ENCODE results near the gene PTPRCAP.

PTPRCAP gene

GRCh38 chr11:67423891-67424613, 13.4 kb downstream of the PTPRCAP start:
- DNase-seq (ENCODE audit: low read depth), result no peak

DNA sequence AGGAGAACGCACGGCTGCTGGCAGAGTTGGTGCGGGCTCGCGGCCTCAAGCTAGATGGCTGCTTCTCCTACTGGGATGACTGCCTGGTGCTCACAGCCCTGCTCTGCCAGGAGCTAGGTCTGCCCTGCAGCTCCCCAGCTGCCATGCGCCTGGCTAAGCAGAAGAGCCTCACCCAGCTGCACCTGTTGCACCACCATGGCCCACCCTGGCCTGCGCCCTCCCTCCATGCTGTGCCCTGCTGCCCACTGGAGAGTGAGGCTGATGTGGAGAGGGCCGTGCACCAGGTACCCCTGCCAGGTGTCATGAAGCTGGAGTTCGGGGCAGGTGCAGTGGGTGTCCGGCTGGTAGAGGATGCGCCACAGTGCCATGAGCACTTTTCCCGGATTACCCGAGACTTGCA, 14.0 kb downstream of the PTPRCAP start:
- no peak for DNase-seq (ENCODE audit: low read depth)

DNA sequence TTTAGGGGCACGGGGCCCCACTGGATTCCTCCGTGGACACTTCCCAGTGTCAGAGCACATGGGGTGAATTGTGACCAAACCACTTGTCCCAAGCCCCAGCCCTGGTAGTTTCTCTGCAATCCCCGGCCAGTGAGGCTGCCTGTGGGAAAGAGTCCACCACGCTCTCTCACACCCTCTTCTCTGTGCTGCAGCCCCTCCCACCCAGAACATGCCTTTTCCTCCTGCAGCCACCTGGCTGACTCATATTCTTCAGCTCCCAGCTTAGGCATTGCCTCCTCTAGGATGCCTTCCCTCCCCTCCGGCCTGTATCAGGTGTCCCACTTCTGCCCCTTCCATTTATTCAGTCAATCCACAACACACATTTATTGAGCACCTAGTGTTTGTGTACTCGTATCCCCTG, 14.6 kb downstream of the PTPRCAP start:
- DNase-seq (ENCODE audit: low read depth), result no peak

DNA sequence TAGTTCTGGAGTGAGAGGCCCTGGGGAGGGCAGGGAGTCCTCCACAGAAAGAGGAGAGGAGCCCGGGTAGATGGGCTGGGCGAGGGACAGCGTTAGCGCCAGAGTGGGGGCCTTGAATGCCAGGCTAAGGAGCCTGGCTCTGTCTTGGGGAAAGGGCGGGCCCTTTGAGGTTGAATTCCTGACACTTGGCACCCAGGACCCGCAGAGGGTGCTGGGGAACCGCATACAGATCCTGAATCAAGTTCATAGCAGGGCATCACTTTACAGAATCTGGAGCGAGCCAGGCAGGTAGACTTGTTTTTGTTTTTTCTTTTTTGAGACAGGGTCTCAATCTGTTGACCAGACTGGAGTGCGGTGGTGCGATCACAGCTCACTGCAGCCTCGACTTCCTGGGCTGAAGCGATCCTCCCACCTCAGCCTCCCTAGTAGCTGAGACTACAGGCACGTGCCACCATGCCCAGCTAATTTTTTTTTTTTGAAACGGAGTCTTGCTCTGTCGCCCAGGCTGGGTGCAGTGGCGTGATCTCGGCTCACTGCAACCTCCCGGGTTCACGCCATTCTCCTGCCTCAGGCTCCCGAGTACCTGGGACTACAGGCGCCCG, 16.0 kb downstream of the PTPRCAP start:
- DNase-seq (ENCODE audit: low read depth), result no peak

DNA sequence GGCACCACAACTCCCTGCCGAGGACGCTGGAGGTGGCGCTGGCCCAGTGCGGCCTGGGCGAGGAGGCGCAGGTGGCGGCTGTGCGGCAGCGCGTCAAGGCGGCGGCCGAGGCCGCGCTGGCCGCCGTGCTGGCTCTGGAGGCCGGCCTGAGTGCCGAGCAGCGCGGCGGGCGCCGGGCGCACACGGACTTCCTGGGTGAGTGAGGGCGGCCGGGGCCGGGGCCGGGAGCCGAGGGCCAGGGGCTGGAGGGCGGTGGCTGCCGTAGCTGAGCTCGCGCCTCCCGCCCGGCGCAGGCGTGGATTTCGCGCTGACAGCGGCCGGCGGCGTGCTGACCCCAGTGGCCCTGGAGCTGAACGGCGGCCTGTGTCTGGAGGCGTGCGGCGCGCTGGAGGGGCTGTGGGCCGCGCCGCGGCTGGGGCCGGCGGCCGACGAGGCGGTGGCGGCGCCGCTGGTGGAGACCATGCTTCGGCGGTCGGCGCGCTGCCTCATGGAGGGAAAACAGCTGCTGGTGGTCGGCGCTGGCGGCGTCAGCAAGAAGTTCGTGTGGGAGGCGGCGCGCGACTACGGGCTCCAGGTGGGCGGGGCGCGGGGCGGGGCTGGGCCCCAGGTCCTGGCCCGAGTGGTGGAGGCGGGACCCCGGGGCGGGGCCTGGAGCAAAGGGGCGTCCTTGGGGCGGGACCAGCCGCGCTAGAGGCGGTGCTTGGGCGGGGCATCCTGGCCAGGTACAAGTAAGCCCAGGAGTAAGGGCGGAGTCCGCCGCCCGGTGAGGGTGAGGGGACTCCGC, 16.6 kb downstream of the PTPRCAP start:
- DNase-seq (ENCODE audit: low read depth), result no peak

DNA sequence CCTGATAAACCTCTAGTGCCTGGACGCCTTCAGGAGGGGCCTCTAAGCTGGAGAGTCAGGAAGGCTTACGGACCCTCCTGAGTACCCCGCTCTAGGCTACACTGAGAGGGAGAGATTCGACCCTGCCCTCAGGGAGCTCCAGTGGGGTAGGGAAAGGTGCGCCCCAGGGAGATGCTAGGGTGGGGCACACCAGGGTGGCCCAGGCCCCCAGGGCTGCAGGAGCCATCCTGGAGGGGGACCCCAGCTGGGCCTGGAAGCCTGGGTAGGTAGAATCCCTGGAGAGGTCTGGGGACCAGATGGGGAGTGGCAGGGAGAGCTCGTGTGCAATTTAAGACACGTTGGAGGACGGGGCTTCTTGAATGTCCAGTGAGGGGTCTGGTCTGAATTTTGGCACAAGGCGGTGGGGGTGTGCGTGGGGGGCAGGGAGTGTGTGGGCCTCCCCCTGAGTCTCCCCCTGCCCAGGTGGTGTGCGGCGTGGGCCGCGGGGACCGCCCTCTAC, 17.3 kb downstream of the PTPRCAP start:
- DNase-seq (ENCODE audit: low read depth), result no peak

DNA sequence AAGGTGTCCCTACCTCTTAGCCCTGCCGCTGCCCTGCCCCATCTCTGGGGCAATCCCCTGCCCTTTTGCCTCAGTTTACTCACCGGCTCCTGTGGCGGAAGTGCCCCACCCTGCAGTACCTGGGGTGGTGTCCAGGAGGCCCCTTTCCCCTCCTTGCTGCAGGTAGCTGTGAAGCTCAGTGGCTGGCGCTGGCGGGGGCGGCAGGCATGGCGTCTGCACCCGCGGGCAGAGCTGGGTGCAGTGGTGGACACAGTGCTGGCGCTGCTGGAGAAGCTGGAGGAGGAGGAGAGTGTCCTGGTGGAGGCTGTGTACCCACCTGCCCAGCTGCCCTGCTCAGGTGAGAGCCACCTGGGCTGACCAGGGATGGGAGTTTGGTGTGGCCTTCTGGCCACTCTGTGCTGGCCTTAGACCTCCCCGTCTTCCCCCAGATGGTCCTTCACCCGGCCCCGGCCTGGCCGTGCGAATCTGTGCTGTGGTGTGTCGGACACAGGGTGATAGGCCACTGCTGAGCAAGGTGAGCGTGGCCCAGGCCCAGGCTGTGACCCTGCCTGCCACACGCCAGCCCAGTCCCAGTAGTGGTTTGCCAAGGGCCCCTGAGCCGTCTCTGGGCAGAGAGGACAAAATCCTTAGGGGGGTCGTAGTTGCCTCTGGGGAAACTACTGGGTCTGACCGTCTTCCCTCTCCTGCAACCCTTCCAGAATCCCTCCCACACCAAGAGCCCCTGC, 18.0 kb downstream of the PTPRCAP start:
- no peak for DNase-seq (ENCODE audit: low read depth)

GRCh38 chr11:67418476-67419281, 18.8 kb downstream of the PTPRCAP start:
- no peak for DNase-seq (ENCODE audit: low read depth)

DNA sequence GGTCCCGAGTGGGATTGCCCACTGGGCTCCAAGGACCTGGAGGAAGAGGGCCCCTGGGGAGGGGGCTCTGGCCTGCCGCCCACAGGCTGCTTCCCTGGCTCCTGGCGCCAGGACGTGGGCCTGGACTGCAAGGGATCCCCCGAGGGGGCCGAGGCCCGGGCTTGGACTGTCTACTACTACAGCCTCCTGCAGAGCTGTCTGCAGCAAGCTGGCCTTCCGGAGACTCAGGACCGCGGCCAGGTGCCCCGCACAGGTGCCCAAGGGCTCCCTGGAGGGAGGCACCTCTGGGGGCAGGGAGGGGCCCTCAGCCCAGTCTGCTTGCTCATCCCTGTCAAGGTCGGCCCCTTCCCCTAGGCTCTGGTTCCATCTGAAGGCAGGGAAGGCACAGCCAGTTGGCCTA, 20.1 kb downstream of the PTPRCAP start:
- DNase-seq (ENCODE audit: low read depth), result no peak

- DNase-seq (ENCODE audit: low read depth), result no peak
Measured at GRCh38 chr11:67416416-67417335, 20.8 kb downstream of the PTPRCAP start.

- no peak for DNase-seq (ENCODE audit: low read depth)
Measured at GRCh38 chr11:67415501-67416304, 21.8 kb downstream of the PTPRCAP start, which contains the start of gene CARNS1. Gene CARNS1, plus strand, starts transcription at chr11:67415678. Its CDS starts 522 bp downstream, at chr11:67416200.

DNA sequence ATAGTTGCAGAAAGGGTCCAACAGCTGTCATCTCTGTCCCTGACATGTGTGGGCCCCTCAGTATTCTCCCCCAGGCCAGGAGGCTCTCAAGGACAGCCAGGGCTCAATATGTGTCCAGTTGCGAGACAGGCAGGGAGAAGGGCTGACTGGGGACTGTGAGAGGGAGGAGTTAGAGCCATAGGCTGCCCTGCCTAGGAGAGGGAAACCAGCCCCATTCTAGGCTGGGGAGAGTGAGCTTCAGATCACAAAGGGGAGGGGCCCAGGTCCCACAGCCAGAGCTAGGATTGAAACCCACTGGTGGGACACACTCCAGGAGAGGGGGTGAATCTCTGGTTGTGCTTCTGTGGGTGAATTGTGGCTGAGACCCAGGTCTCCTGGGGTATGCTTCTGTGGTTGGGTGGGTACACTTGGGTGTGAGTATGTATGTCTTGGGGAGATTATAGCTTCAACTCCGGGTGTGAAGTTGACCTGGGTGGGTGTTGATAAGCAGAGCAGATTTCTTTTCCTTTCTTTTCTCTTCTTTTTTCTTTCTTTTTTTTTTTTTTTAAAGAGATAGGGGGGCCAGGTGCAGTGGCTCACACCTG, 24.1 kb downstream of the PTPRCAP start:
- DNase-seq (ENCODE audit: low read depth), result no peak

DNA sequence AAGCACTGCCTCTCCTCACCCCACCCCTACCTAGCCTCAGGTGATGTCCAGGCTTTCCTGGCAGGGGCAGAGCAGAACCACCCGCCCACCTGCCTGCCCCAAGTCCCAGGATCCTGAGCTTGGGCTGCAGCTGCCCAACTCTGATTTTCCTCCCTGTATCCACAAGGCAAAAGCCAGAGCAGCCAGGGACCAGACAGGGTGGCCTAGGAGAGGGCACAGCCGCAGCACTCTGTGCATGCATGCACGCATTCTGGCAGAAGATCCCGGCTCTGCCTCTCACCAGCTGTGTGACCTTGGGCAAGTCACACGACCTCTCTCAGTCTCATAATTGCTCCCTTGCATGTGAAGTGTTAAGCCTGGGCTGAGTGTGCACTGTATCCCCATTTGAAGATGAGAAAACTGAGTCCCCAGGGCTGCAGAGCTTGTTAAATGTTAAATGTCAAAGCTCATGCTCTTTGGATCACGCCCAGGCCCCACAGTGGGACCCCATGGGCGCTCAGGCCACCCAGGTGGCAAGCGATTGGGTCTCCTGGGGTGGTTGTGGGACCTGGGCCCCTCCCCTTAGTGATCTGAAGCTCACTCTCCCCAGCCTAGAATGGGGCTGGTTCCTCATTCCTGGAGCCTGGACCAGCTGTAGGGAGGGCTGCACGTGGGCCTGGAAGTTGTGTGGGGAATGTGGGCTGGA, 24.8 kb downstream of the PTPRCAP start:
- no peak for DNase-seq (ENCODE audit: low read depth)

DNA sequence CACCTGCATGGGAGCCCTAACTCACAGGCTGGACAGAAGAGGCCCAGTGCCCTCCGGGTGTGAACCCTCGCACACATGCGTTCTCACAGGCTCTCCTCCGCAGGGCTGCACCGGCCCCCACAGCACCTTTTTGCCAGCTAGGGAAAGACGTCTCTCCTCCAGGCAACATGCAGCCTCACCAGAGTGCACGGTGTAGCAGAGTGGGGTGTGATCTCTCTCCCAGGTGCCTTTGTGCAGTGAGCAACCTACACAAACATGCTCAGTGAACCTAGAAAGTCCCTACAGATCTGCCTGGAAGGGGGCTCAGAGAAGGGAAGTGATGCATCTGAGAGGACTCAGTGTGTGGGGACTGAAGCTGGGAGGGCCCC, 25.7 kb downstream of the PTPRCAP start:
- no peak for DNase-seq (ENCODE audit: low read depth)

- DNase-seq (ENCODE audit: low read depth), result no peak
Measured at GRCh38 chr11:67410984-67411784, 26.3 kb downstream of the PTPRCAP start.

DNA sequence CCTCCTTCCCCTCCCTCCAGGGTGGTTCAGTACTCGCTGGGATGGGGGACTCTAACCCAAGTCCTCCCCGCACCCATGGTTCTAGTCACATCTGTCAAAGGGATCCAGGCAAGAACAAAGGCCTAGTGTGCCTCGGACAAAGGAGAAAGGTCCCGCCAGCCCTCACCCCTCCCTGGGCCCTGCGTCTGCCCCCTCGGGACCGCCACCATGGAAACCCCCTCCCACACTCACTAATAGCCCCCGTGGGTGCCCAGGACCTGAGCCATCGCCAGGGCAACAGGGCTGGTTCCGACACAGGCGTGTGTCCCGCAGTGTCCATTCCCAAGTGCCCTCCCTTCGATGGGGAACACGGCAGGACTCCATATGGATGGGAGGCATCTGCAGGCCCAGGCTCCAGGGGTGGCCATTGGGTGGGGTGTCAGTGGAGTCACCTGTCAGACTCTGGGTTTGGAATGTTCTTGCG, 27.1 kb downstream of the PTPRCAP start:
- no peak for DNase-seq (ENCODE audit: low read depth)

DNA sequence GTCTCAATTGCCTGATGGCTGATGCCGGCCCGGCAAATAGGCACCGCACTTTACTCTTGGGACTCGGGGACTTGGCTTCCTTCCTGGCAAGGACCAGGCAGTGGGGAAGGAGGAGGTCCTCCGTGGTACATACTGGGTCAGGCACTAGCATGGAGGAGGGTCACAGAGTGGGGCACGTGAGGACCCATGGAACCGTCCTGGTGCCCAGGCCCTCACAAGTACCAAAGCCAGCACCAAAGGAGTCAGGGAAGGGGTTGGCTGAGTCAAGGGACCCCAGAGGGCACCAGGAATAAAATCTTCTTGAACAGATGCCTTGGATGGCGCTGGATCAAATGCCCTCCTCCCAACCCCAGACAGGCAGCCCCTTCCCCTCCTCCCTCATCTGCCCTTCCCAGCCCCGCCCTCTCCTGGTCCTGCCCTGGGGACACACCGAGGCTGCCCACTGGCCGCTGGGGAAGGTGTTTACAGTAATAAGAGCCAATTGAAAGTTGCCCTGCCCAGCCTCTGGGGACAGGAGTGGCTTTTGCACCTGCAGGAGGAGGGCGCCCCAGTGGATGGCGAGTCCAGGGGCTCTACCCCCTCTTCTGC, 27.6 kb downstream of the PTPRCAP start:
- DNase-seq (ENCODE audit: low read depth), result no peak
